HG02981 (cell line): ENCODE results near the gene UCP1.
"Not testable (repeated sequence)": the region's sequence is repeated elsewhere in the genome, so short reads cannot be mapped to it uniquely, and the experiment has no call there.

ENCODE experiments used
- ATAC-seq: cut with Tn5 transposase; IDR thresholded peaks from one replicate; pipeline ENCODE4 v1.9.1; 2021; ENCODE audit warnings: mild to moderate bottlenecking, moderate library complexity; ENCODE audit not compliant: unreplicated experiment

UCP1 gene

DNA sequence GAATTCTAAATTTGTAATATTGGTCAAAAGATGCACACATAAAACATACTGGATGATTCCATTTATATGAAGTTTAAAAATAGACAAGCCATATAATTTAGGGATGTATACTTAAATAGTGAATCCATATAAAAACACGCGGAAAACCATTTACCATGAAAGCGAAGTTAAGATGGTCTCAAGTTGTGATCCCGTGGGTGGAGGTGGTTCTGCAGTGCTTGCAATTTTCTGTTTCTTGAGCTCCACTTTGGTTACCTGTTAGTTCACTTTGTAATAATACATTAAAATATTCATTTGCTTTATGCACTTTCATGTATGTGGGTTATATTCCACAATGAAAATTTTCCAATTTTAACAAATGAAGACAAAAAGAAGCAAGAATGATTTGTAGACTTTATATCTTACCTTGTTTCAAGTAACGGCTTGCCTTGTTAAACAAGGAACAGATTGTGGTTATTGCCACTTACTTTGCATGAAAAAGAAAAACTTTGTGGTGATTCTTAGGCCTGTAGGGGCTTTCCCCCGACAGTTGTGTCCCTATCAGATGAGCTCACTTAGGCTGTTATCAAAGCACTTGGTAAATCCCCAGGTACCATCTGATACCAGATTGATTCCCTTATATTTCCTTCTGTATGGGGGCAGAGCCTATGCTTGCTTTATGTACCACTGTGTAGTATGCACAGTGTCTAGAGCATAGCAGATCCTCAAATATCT, 12.2 kb downstream of the UCP1 start:
- ATAC-seq = peak; percentile 100

DNA sequence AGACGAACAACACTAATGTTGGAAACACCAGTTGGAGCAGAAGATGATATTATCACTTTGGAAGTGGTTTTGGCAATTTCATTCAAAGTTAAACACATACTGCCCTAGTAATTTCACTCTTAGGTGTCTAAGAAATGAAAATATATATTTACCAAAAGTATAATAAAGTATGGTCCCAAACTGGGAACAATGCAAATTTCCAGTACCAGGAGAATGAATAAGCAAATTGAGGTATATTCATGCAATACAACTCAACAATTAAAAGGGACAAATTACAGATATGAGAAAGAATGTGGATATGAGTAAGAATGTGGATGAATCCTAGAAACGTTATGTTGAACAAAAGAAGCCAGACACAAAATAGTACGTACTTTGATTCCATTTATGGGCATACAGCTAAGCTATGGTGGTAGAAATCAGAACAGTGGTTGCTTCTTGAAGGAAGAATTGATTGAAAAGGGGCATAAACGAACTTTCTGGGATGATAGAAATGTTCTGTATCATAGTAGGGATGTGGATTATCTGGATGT, 34.7 kb downstream of the UCP1 start:
- ATAC-seq = no peak

DNA sequence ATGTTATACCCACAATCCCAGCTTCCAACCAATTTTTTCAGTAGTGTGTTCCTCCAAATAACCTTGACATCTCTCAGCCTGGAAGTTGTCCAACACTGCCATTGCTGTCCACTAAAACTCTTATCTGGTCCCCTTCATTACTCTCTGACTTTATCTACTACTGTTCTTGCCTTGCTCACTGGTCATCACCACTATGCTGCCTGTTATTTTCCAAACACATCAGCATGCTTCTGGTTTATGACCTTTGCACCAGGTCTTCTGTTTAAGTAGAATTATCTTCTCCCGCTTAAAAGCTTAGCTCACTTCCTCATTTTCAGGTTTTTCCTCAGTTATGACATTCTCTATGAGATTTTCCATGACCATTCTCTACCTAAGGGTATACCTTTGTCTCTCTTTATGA, 39.3 kb downstream of the UCP1 start:
- no peak for ATAC-seq

- ATAC-seq = peak; percentile 100
Observed at GRCh38 chr4:140523857-140524742, 44.7 kb downstream of the UCP1 start, which contains the start of gene ELMOD2. Gene ELMOD2, plus strand, starts transcription at chr4:140524168. Its CDS starts 1,261 bp downstream, at chr4:140525429.

DNA sequence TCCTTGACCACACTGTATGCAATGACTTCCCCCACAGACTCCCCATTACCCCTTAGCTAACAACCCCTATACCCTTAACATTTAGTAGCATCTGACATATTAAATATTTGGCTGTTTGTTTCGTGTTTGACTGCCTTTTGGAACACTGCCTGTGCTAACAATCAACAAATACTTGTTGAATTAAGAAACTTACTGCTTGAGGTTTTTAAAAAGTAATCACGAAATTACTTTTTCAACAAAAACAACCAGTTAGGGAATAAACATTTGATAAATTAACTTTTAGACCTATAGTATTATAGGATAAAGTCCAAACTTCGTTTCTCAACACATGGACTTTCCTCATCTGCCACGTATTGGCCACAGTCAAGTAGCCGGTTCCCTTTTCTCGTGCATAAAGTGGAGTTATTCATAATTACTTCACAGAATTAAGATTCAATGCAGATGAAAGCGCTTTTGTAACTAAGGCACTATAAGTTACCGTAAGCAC, 45.3 kb downstream of the UCP1 start:
- peak; percentile 10 for ATAC-seq

DNA sequence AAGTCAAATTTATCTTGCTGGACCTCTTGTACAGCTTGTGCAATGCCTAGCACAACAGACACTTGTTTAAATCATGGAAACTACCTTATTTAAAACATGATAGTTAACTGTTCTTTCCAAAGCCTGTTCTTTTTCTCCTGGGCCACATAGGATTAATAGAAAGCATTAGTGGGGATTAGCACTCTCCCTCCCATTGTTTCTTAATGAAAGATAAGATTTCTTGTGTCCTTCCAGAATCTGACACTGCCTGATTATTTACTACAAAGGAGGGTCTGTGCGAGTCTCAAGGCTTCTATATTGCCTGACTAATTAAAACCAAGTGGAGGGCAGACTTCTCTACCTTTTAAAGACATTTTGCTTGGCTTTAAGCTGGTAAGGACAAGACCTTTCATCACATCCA, 53.3 kb downstream of the UCP1 start:
- ATAC-seq = no peak

- ATAC-seq = not testable (repeated sequence)
Observed at GRCh38 chr4:140513765-140514164, 55.0 kb downstream of the UCP1 start.
